Fibroblast of upper back skin (primary cell): ENCODE measurements around the gene GLTP.

Source experiments
- DNase-seq: peaks from one replicate; pipeline ENCODE4 v3.0.0-alpha.2; 2013

GLTP gene

GRCh38 chr12:109817627-109818231 lies 62.6 kb downstream of the GLTP start:
- no peak for DNase-seq

GRCh38 chr12:109816870-109817269 lies 63.5 kb downstream of the GLTP start:
- DNase-seq: no peak

GRCh38 chr12:109815757-109816617 lies 64.4 kb downstream of the GLTP start:
- DNase-seq: no peak

GRCh38 chr12:109815225-109815624 lies 65.1 kb downstream of the GLTP start:
- no peak for DNase-seq

GRCh38 chr12:109814600-109815150 lies 65.7 kb downstream of the GLTP start:
- no peak for DNase-seq

GRCh38 chr12:109813810-109814416 lies 66.4 kb downstream of the GLTP start:
- no peak for DNase-seq

GRCh38 chr12:109811624-109811995 lies 68.7 kb downstream of the GLTP start:
- no peak for DNase-seq

- no peak for DNase-seq
These were observed 69.3 kb downstream of the GLTP start for GRCh38 chr12:109810954-109811623.

GRCh38 chr12:109808876-109809646 lies 71.3 kb downstream of the GLTP start:
- DNase-seq: no peak

- no peak for DNase-seq
These were observed 72.2 kb downstream of the GLTP start for GRCh38 chr12:109807954-109808643.

- DNase-seq: peak; percentile 51
These were observed 75.2 kb downstream of the GLTP start for GRCh38 chr12:109804820-109805761.

- no peak for DNase-seq
These were observed 76.7 kb downstream of the GLTP start for GRCh38 chr12:109803678-109804077.

- DNase-seq: no peak
These were observed 77.5 kb downstream of the GLTP start for GRCh38 chr12:109802828-109803227.
